ENCODE data around the gene PKN2. TPM values are rescaled to one million over a fixed set of nuclear protein-coding genes. Genes with fewer than 3 reads are reported as not detected.

The PKN2 gene
- total and polyA plus RNA-seq, 2 donors (not counting 1 experiment from before 2014, with no cell fraction given): 11.9 to 51.6 TPM

- ChIA-PET POLR2A (no interaction called here), CTCF (interaction anchor here (1.0 to 8.8 kb wide), 4 partner anchors 12 to 341 kb away, joined by 3 to 148 read pairs (median 30); partner anchors contain the start of gene PKN2)
- no peak overlapping the region for H3K4me3 ChIP-seq (ENCODE audit: control extremely low read depth in 1 of 5, extremely low read depth in 1 of 5, insufficient read depth in 1 of 5, low read depth in 2 of 5, low read length in 4 of 5)
- H4K20me1 ChIP-seq (ENCODE audit: control insufficient read depth, insufficient read depth, low read length, poor library complexity, severe bottlenecking): no peaks in the 10 kb centered on the region
- no peak overlapping the region for H3K4me2 ChIP-seq (replicated peaks; ENCODE audit: low read depth, low read length, poor library complexity, severe bottlenecking)
- no peak for TF ChIP-seq CTCF (IDR thresholded peaks at IDR 0.05)
- no peak for TF ChIP-seq EZH2 (IDR thresholded peaks at IDR 0.05; ENCODE audit: borderline replicate concordance, insufficient read depth, low read depth, low read length, poor library complexity, severe bottlenecking)
- Mint-ChIP-seq H3K27me3 (no peaks in the 10 kb centered on the region), H3K4me1 (peaks cover 16% of the 10 kb centered on the region), H3K27ac (no peak overlapping the region), H3K9me3 (ENCODE audit: insufficient read depth) (no peaks in the 10 kb centered on the region), H3K4me3 (no peak overlapping the region)
- H3K9ac ChIP-seq (ENCODE audit: low read length): no peak overlapping the region
- H3K4me1 ChIP-seq (ENCODE audit: control insufficient read depth in 2 of 2, insufficient read depth in 2 of 2, low read length in 2 of 2): peaks cover 7 to 8% of the 10 kb centered on the region in 2 donors
- H3K36me3 ChIP-seq (replicated peaks in 1 of 2; ENCODE audit: control extremely low read depth in 1 of 2, control insufficient read depth in 1 of 2, extremely low read depth in 1 of 2, insufficient read depth in 2 of 2, low read length in 1 of 2): no peaks in the 10 kb centered on the region
- no peak overlapping the region for H2AFZ ChIP-seq (ENCODE audit: insufficient read depth, low read depth, low read length, poor library complexity, severe bottlenecking)
- no peak for ATAC-seq (ENCODE audit: low read depth)
- no peaks in the 10 kb centered on the region for H3K9me3 ChIP-seq (ENCODE audit: control extremely low read depth in 1 of 3, control insufficient read depth in 2 of 3, insufficient read depth in 1 of 3, low read length in 2 of 3)
- H3K27me3 ChIP-seq (replicated peaks in 1 of 4; ENCODE audit: control extremely low read depth in 1 of 4, control insufficient read depth in 3 of 4, insufficient read depth in 4 of 4, low read length in 3 of 4): no peaks in the 10 kb centered on the region
- WGBS (ENCODE audit: insufficient coverage): no CpG with 5 or more reads among the region's 3 CpGs
- intact Hi-C loops (cut with micrococcal nuclease): no loop called here
- no peak for DNase-seq
- H3K27ac ChIP-seq (ENCODE audit: low read length in 2 of 2): no peak overlapping the region
- no peaks in the 10 kb centered on the region for H3K79me2 ChIP-seq (ENCODE audit: control insufficient read depth, insufficient read depth, low read length)
Measured at GRCh38 chr1:88658419-88658818, 25.7 kb upstream of the PKN2 start.

GRCh38 chr1:88659552-88659951 is 24.5 kb upstream of the PKN2 start:
- DNase-seq: no peak
- Histone ChIP-seq H3K4me3 (ENCODE audit: control extremely low read depth in 1 of 5, extremely low read depth in 1 of 5, insufficient read depth in 1 of 5, low read depth in 2 of 5, low read length in 4 of 5) (no peak overlapping the region), H3K4me2 (replicated peaks; ENCODE audit: low read depth, low read length, poor library complexity, severe bottlenecking) (no peak overlapping the region), H3K27ac (ENCODE audit: low read length in 2 of 2) (no peak overlapping the region), H3K4me1 (ENCODE audit: control insufficient read depth in 2 of 2, insufficient read depth in 2 of 2, low read length in 2 of 2) (peaks cover 7 to 8% of the 10 kb centered on the region in 2 donors), H3K27me3 (replicated peaks in 1 of 4; ENCODE audit: control extremely low read depth in 1 of 4, control insufficient read depth in 3 of 4, insufficient read depth in 4 of 4, low read length in 3 of 4) (no peaks in the 10 kb centered on the region), H3K36me3 (replicated peaks in 1 of 2; ENCODE audit: control extremely low read depth in 1 of 2, control insufficient read depth in 1 of 2, extremely low read depth in 1 of 2, insufficient read depth in 2 of 2, low read length in 1 of 2) (no peaks in the 10 kb centered on the region), H2AFZ (ENCODE audit: insufficient read depth, low read depth, low read length, poor library complexity, severe bottlenecking) (no peak overlapping the region), H4K20me1 (ENCODE audit: control insufficient read depth, insufficient read depth, low read length, poor library complexity, severe bottlenecking) (no peaks in the 10 kb centered on the region), H3K9ac (ENCODE audit: low read length) (no peak overlapping the region), H3K9me3 (ENCODE audit: control extremely low read depth in 1 of 3, control insufficient read depth in 2 of 3, insufficient read depth in 1 of 3, low read length in 2 of 3) (no peaks in the 10 kb centered on the region), H3K79me2 (ENCODE audit: control insufficient read depth, insufficient read depth, low read length) (no peaks in the 10 kb centered on the region)
- no peak overlapping the region for H3K4me3 Mint-ChIP-seq
- H3K27ac Mint-ChIP-seq: no peak overlapping the region
- CTCF ChIA-PET: interaction anchor here (1.0 to 8.8 kb wide), 3 partner anchors 13 to 340 kb away, joined by 3 to 148 read pairs (median 27); no protein-coding TSS in a partner anchor
- POLR2A ChIA-PET: no interaction called here
- peaks cover 16% of the 10 kb centered on the region for H3K4me1 Mint-ChIP-seq
- no peak for ATAC-seq (ENCODE audit: low read depth)
- TF ChIP-seq EZH2 (IDR thresholded peaks at IDR 0.05; ENCODE audit: borderline replicate concordance, insufficient read depth, low read depth, low read length, poor library complexity, severe bottlenecking): no peak
- TF ChIP-seq CTCF (IDR thresholded peaks at IDR 0.05): no peak
- H3K9me3 Mint-ChIP-seq (ENCODE audit: insufficient read depth): no peaks in the 10 kb centered on the region
- H3K27me3 Mint-ChIP-seq: no peaks in the 10 kb centered on the region
- intact Hi-C loops (cut with micrococcal nuclease): no loop called here
